CD14-positive monocyte (primary cell): ENCODE data around the gene TSEN54. TPM values are rescaled to one million over a fixed set of nuclear protein-coding genes. Genes with fewer than 3 reads are reported as not detected.

Source experiments
- DNase-seq, 3 donors: peaks; one replicate each; pipeline ENCODE4 v3.0.0-alpha.2; 2011 to 2022
- H2AFZ ChIP-seq: 2 replicates; pipeline ENCODE4 v1.6.0; 2012; ENCODE audit warnings: mild to moderate bottlenecking, low read depth, low read length, inconsistent platforms; ENCODE audit not compliant: insufficient read depth, poor library complexity, severe bottlenecking
- H3K27ac ChIP-seq, 2 donors: 1 replicate in 1 of 2; 2 replicates in 1 of 2; pipeline ENCODE4 v1.5.1; 2012 to 2013; ENCODE audit warnings: low read length in 2 of 2, control low read depth in 1 of 2, inconsistent platforms in 1 of 2, low read depth in 1 of 2, mild to moderate bottlenecking in 1 of 2
- H3K27me3 ChIP-seq, 2 donors: one replicate each; pipeline versions ENCODE4 v1.6.0 to v1.6.1; 2011 to 2013; ENCODE audit warnings: low read length in 2 of 2; ENCODE audit not compliant: control insufficient read depth in 2 of 2, insufficient read depth in 2 of 2
- H3K36me3 ChIP-seq, 2 donors: replicated peaks in 1 of 2; 1 replicate in 1 of 2; 2 replicates in 1 of 2; pipeline versions ENCODE4 v1.5.1 to v1.6.1; 2012 to 2013; ENCODE audit warnings: low read length in 2 of 2, control low read depth in 1 of 2, inconsistent platforms in 1 of 2, mild to moderate bottlenecking in 1 of 2; ENCODE audit not compliant: insufficient read depth in 2 of 2, control insufficient read depth in 1 of 2
- H3K4me1 ChIP-seq, 2 donors: 1 replicate in 1 of 2; 2 replicates in 1 of 2; pipeline versions ENCODE4 v1.5.1 to v1.6.1; 2012 to 2013; ENCODE audit warnings: low read length in 2 of 2, control low read depth in 1 of 2, inconsistent platforms in 1 of 2, mild to moderate bottlenecking in 1 of 2, moderate library complexity in 1 of 2; ENCODE audit not compliant: insufficient read depth in 2 of 2, control insufficient read depth in 1 of 2
- H3K4me2 ChIP-seq: replicated peaks from 2 replicates; pipeline ENCODE3; 2012; ENCODE audit warnings: low read length, moderate library complexity, mild to moderate bottlenecking; ENCODE audit not compliant: poor library complexity, severe bottlenecking; ENCODE audit errors: extremely low read depth
- H3K4me3 ChIP-seq, 3 experiments: fragments of 200-600 bp in 1 of 3; sonication (generic) in 1 of 3; replicated peaks in 1 of 3; 1 replicate in 2 of 3; 2 replicates in 1 of 3; pipeline ENCODE4 v1.5.1; 2011 to 2013; ENCODE audit warnings: low read length in 3 of 3, mild to moderate bottlenecking in 3 of 3, control low read depth in 2 of 3, low read depth in 2 of 3, inconsistent platforms in 1 of 3, moderate library complexity in 1 of 3
- H3K79me2 ChIP-seq: 2 replicates; pipeline ENCODE4 v1.6.0; 2012; ENCODE audit warnings: mild to moderate bottlenecking, control low read depth, inconsistent platforms, low read length, moderate library complexity; ENCODE audit not compliant: insufficient read depth
- H3K9ac ChIP-seq: 2 replicates; pipeline ENCODE4 v1.6.0; 2017; ENCODE audit warnings: low read length, mild to moderate bottlenecking; ENCODE audit not compliant: insufficient read depth, poor library complexity, severe bottlenecking
- H3K9me3 ChIP-seq, 2 donors: replicated peaks in 1 of 2; 1 replicate in 1 of 2; 2 replicates in 1 of 2; pipeline versions ENCODE4 v1.5.1 to v1.6.1; 2012 to 2013; ENCODE audit warnings: low read length in 2 of 2, control low read depth in 1 of 2; ENCODE audit not compliant: control insufficient read depth in 1 of 2, insufficient read depth in 1 of 2
- H4K20me1 ChIP-seq: 2 replicates; pipeline ENCODE4 v1.6.0; 2012; ENCODE audit warnings: mild to moderate bottlenecking, low read length, control low read depth, moderate library complexity; ENCODE audit not compliant: insufficient read depth
- H3K27ac Mint-ChIP-seq, 7 donors: one replicate each; pipeline ENCODE4 v1.8.0; 2020; ENCODE audit warnings: mild to moderate bottlenecking in 7 of 7, mixed read lengths in 7 of 7, moderate library complexity in 6 of 7, inconsistent platforms in 2 of 7
- H3K27me3 Mint-ChIP-seq, 3 donors: one replicate each; pipeline ENCODE4 v1.8.0; 2021 to 2022; ENCODE audit warnings: low read depth in 3 of 3, mild to moderate bottlenecking in 3 of 3, mixed read lengths in 3 of 3, moderate library complexity in 3 of 3, inconsistent platforms in 1 of 3
- H3K36me3 Mint-ChIP-seq, 2 donors: one replicate each; pipeline ENCODE4 v1.8.0; 2020; ENCODE audit warnings: mixed read lengths in 2 of 2, inconsistent platforms in 1 of 2, mild to moderate bottlenecking in 1 of 2
- H3K4me1 Mint-ChIP-seq: one replicate; pipeline ENCODE4 v1.8.0; 2020; ENCODE audit warnings: mild to moderate bottlenecking, mixed read lengths
- H3K4me3 Mint-ChIP-seq, 2 donors: one replicate each; pipeline ENCODE4 v1.8.0; 2020; ENCODE audit warnings: mild to moderate bottlenecking in 2 of 2, mixed read lengths in 2 of 2, moderate library complexity in 1 of 2
- H3K9me3 Mint-ChIP-seq, 7 donors: one replicate each; pipeline ENCODE4 v1.8.0; 2020 to 2022; ENCODE audit warnings: mixed read lengths in 7 of 7, mild to moderate bottlenecking in 6 of 7, moderate library complexity in 6 of 7, inconsistent platforms in 2 of 7
- WGBS: methylation state at CpG from one replicate; pipeline ENCODE4 v1.1.5; 2013; ENCODE audit warnings: missing lambda C conversion rate; ENCODE audit not compliant: insufficient coverage; 5-methylcytosine and 5-hydroxymethylcytosine counted together
- intact Hi-C, 2 donors: fragments of 100-400 bp; cut with micrococcal nuclease; formaldehyde crosslinking; loops; one replicate each; pipeline versions ENCODE4 v1.15.0 to v1.15.1; 2023
- polyA plus RNA-seq, 3 donors: library from polyadenylated mRNA; depleted of rRNA in 1 of 3; unstranded in 2 of 3; stranded (reverse) in 1 of 3; fragments of 300-500 nt in 2 of 3; fragments of >200 nt in 1 of 3; fragmentation: Illumina TruSeq in 2 of 3; gene quantifications; 1 replicate in 2 of 3; 2 replicates in 1 of 3; pipeline ENCODE4 v1.2.3, GENCODE V29; 2012 to 2021
- TF ChIP-seq, protein P1 (sequence below): fragments of 200-600 bp; IDR thresholded peaks from one replicate; pipeline ENCODE4 v1.8.0; 2022; ENCODE audit warnings: antibody characterized with exemption, mild to moderate bottlenecking

Gene TSEN54
- polyA plus RNA-seq, 3 donors = 10.3 to 13.6 (median 11.8) TPM

DNA sequence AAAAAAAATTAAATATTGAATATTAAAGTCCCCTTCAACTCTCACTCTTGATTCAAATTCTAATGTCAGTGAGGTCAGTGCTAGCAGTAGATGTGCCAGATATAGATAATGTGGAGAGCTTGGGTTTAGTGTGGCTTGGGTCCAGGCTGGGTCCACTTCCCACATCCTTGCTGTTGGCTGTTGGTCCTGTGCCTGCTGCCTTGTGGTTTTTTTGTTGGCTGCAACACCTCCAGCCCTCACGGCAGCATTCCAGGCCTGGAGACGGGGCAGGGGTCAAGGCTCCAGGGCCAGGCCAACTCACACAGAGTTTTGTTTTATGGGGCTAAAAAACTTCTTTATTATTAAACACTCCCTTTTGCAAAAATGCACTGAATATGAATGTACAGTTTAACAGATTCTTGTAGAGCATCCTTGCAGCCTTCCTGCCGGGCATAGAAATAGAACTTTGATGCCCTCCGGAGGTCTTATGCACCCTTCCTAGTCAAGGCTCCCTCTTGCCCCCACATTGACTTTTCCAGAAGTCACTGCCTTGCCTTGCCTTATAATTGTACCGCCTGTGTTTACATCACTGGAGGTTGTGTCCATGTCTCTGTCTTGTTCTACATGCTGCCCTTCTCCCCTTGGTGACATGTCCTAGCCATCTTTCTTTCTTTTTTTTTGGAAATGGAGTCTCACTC, 45.7 kb downstream of the TSEN54 start:
- intact Hi-C loops = no loop called here
- Mint-ChIP-seq H3K36me3 (no peaks in the 10 kb centered on the region), H3K27ac (peak overlapping the region in 1 of 7 donors; percentile 3), H3K27me3 (peaks cover 0 to 4% (median 0%) of the 10 kb centered on the region in 3 donors), H3K4me3 (no peak overlapping the region), H3K4me1 (peaks cover 6% of the 10 kb centered on the region), H3K9me3 (peaks cover 0 to 2% (median 0%) of the 10 kb centered on the region in 7 donors)
- no peak overlapping the region for H2AFZ ChIP-seq
- no peaks in the 10 kb centered on the region for H3K27me3 ChIP-seq
- no peak overlapping the region for H3K4me3 ChIP-seq
- TF ChIP-seq, protein P1, sequence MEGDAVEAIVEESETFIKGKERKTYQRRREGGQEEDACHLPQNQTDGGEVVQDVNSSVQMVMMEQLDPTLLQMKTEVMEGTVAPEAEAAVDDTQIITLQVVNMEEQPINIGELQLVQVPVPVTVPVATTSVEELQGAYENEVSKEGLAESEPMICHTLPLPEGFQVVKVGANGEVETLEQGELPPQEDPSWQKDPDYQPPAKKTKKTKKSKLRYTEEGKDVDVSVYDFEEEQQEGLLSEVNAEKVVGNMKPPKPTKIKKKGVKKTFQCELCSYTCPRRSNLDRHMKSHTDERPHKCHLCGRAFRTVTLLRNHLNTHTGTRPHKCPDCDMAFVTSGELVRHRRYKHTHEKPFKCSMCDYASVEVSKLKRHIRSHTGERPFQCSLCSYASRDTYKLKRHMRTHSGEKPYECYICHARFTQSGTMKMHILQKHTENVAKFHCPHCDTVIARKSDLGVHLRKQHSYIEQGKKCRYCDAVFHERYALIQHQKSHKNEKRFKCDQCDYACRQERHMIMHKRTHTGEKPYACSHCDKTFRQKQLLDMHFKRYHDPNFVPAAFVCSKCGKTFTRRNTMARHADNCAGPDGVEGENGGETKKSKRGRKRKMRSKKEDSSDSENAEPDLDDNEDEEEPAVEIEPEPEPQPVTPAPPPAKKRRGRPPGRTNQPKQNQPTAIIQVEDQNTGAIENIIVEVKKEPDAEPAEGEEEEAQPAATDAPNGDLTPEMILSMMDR = no peak
- WGBS = 100% methylated on average over 3 of the region's 5 CpGs
- H3K36me3 ChIP-seq = no peaks in the 10 kb centered on the region
- no peaks in the 10 kb centered on the region for H3K79me2 ChIP-seq
- H3K4me1 ChIP-seq = peaks cover 3 to 4% of the 10 kb centered on the region in 2 donors
- no peak for DNase-seq
- H3K4me2 ChIP-seq = no peak overlapping the region
- no peaks in the 10 kb centered on the region for H4K20me1 ChIP-seq
- no peaks in the 10 kb centered on the region for H3K9me3 ChIP-seq
- no peak overlapping the region for H3K9ac ChIP-seq
- H3K27ac ChIP-seq = no peak overlapping the region

DNA sequence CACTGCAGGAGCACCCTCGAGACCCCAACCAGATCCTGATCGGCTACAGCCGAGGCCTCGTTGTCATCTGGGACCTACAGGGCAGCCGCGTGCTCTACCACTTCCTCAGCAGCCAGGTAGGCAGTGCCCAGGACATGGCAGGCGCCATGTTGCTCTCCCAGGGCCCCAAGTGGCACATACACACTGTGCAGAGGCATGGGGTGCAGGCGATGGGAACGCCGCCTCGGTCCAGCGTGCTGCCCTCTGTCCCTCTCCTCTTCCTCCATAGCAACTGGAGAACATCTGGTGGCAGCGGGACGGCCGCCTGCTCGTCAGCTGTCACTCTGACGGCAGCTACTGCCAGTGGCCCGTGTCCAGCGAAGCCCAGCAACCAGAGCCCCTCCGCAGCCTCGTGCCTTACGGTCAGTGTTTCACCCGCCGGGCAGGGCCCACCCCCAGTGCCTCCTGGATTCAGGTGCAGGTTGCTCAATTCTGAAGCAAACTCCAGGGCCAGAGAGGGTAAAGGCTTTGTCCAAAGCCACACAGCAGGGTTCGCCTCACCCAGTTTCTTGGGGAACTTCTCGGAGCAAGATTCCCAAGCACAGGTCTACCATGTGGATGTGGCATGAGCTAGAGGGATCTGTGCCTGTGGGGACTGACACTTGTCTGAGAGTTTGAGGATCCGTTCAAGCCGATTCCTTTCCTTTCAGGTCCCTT, 46.9 kb downstream of the TSEN54 start:
- Histone ChIP-seq H3K79me2 (no peaks in the 10 kb centered on the region), H4K20me1 (no peaks in the 10 kb centered on the region), H3K9ac (no peak overlapping the region), H2AFZ (no peak overlapping the region), H3K27ac (no peak overlapping the region), H3K4me1 (peaks cover 3 to 4% of the 10 kb centered on the region in 2 donors), H3K4me3 (no peak overlapping the region), H3K27me3 (no peaks in the 10 kb centered on the region), H3K4me2 (no peak overlapping the region), H3K9me3 (no peaks in the 10 kb centered on the region), H3K36me3 (no peaks in the 10 kb centered on the region)
- 95% methylated on average over 27 of the region's 28 CpGs for WGBS
- peaks cover 0 to 2% (median 0%) of the 10 kb centered on the region in 7 donors for H3K9me3 Mint-ChIP-seq
- H3K27ac Mint-ChIP-seq = no peak overlapping the region
- no peaks in the 10 kb centered on the region for H3K36me3 Mint-ChIP-seq
- H3K27me3 Mint-ChIP-seq = peaks cover 0 to 4% (median 2%) of the 10 kb centered on the region in 3 donors
- DNase-seq = no peak
- TF ChIP-seq, protein P1 = no peak
- H3K4me3 Mint-ChIP-seq = no peak overlapping the region
- H3K4me1 Mint-ChIP-seq = peaks cover 6% of the 10 kb centered on the region
- intact Hi-C loops = no loop called here
